ENCODE measurements around the gene SSX4. TPM values are rescaled to one million over a fixed set of nuclear protein-coding genes. Genes with fewer than 3 reads are reported as not detected.

SSX4 gene
- total RNA-seq, 1 donor from 2014 or later: not detected

Other genes with a start within 250 kb of the SSX4 start
- gene SSX5, start 186.7 kb upstream of the SSX4 start, total RNA-seq: not detected in 2 replicates
- gene SSX1, start 128.1 kb upstream of the SSX4 start, total RNA-seq: not detected in 2 replicates
- not detected in 2 replicates for gene SSX3, start 26.8 kb upstream of the SSX4 start, total RNA-seq
- not detected in 2 replicates for gene SSX4B, start 28.4 kb downstream of the SSX4 start, total RNA-seq
- 195 and 210 TPM in 2 replicates for gene SLC38A5, start 86.7 kb downstream of the SSX4 start, total RNA-seq
- 95.6 and 101 TPM in 2 replicates for gene FTSJ1, start 92.7 kb downstream of the SSX4 start, total RNA-seq
- gene PORCN, start 125.5 kb downstream of the SSX4 start, total RNA-seq: 11.5 and 12.9 TPM in 2 replicates
- 159 and 163 TPM in 2 replicates for gene EBP, start 138.3 kb downstream of the SSX4 start, total RNA-seq
- 14.0 and 15.9 TPM in 2 replicates for gene TBC1D25, start 156.2 kb downstream of the SSX4 start, total RNA-seq
- gene RBM3, start 190.9 kb downstream of the SSX4 start, total RNA-seq: 317 and 318 TPM in 2 replicates
- 43.8 and 44.9 TPM in 2 replicates for gene WDR13, start 214.0 kb downstream of the SSX4 start, total RNA-seq